GM19043 (cell line): ENCODE results near the gene VWA3A.
"Not testable (repeated sequence)": the region's sequence is repeated elsewhere in the genome, so short reads cannot be mapped to it uniquely, and the experiment has no call there.

Experiments
- ATAC-seq: cut with Tn5 transposase; IDR thresholded peaks from one replicate; pipeline ENCODE4 v1.9.1; 2021; ENCODE audit warnings: low read depth; ENCODE audit not compliant: unreplicated experiment

The VWA3A gene

DNA sequence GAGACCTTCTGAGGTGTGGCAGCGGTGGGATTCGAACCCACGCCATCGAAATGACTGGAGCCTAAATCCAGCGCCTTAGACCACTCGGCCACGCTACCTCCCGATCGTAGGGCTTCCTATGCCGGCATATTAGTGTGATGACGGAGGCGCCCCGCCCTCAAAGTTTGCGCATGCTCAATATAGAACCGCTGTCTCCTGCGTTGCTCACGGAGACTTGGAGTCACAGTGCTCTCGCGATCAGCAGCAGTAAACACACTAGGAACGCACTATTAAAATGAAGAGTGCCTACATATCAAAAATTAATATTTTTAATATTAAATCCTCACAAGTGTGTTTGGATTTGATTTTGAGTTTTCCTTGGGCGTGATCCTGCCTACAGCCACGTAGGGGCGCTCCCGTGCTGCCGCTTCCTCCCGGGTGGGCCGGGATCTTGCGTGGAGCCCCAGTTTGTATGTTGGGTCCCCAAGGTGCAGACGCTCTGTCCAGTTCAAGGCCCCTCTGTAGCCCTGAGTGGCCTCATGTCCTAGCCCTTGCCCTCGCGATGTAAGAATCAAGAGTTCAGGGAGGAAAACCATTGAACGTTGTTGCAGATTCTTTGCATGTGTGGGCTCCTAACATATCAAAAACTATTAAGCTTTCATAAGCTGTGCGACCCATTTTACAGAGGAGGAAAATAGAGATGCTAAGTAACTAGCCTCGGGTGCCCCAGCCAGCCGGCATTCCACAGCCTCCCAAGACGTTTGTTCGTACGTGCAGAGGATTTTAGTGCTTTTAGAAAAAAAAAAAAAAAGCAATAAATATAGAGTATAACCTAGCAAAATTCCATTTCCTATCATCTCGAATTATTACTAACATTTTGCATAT, 103.6 kb downstream of the VWA3A start:
- ATAC-seq = no peak

DNA sequence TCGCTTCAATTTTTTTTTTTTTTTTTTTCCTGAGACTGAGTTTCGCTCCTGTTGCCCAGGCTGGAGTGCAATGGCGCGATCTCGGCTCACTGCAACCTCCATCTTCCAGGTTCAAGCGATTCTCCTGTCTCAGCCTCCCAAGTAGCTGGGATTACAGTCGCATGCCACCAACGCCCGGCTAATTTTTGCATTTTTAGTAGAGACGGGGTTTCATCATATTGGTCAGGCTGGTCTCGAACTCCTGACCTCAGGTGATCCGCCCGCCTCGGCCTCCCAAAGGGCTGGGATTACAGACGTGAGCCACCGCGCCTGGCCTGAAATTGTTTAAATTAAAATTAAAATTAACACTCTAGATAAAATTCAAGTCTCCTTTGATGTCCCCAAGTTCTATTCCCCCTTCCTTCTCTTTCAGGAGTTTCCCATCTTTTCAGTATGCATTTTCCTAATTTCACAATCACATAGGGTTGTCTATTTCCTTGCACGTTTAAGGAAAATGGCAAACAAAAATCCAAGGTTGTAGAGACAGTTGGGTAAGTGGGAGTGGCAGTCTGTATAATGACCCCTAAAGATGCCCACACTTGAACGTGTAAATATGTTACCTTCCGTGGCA, 104.3 kb downstream of the VWA3A start:
- not testable (repeated sequence) for ATAC-seq

- no peak for ATAC-seq
These were observed 106.4 kb downstream of the VWA3A start for GRCh38 chr16:22198547-22199293.

- ATAC-seq = no peak
These were observed 109.9 kb downstream of the VWA3A start for GRCh38 chr16:22202261-22202637.

- no peak for ATAC-seq
These were observed 110.8 kb downstream of the VWA3A start for GRCh38 chr16:22203091-22203490.

DNA sequence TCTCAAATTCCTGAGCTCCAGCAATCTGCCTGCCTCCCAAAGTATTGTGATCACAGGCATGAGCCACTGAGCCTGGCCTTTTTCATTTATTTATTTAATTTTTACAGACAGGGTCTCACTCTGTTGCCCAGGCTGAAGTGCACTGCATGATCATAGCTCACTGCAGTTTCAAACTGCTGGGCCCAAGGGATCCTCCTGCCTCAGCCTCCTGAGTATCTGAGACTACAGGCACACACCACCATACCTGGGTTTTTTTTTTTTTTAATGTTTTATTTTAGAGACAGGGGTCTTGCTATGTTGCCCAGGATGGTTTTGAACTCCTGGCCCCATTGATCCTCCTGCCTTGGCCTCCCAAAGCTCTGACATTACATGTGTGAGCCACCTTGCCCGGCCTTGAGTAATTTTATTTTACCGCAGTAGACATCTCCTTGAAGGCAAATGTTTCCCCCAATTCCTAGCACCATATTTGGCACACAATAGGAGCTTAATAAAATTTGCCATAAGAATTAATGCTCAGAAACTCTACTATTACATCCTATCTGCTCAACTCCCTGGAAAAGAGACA, 111.8 kb downstream of the VWA3A start:
- ATAC-seq = no peak

DNA sequence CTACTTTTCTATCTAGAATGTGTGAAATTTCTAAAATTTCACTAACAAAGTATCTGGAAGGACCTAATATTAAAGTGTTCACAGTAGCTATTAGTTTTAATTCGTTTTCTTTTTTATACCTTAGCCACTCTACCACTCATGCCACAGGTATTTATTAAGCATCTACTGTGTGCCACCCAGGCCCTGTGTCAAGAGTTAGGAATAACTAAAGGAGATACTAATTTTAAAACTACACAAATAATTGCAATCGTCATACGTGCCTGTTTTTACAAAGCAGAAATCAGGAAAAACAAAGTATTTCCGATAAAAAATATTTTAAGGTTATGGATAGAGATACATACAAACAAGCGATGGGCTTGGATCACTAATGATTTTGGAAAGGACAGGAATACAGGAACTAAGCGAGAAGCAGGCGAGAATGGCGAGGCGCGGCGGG, 113.3 kb downstream of the VWA3A start:
- ATAC-seq = no peak

GRCh38 chr16:22206013-22206841, 113.9 kb downstream of the VWA3A start, which contains the start of gene EEF2K:
TSS of gene EEF2K (plus strand) at chr16:22206278. CDS start at chr16:22225730, 19,452 bp downstream.
- ATAC-seq = peak; percentile 90
